ENCODE data around the gene COG1. TPM values are rescaled to one million over a fixed set of nuclear protein-coding genes. Genes with fewer than 3 reads are reported as not detected.
A peak's percentile ranks its signal among the peaks of the same experiment; 100 is the strongest.

The COG1 gene
- total RNA-seq, 1 experiment from 2014 or later = 26.5 TPM

GRCh38 chr17:73247726-73248125, 54.9 kb downstream of the COG1 start:
- Histone ChIP-seq H2BK120ac (ENCODE audit: low read depth, low read length, poor library complexity, severe bottlenecking) (no peak overlapping the region), H3K27ac (ENCODE audit: insufficient read length, low read depth, low read length) (no peak overlapping the region)

More at GRCh38 chr17:73247726-73248125, 54.9 kb downstream of the COG1 start:
- Histone ChIP-seq H3K9ac (ENCODE audit: extremely low read depth, insufficient read length, low read length) (no peak overlapping the region), H4K5ac (ENCODE audit: insufficient read length, low read depth, low read length) (no peak overlapping the region), H3K9me3 (ENCODE audit: control insufficient read depth, low read depth, low read length) (no peaks in the 10 kb centered on the region), H4K91ac (ENCODE audit: insufficient read length, low read depth, low read length) (no peak overlapping the region), H2AFZ (ENCODE audit: low read length) (no peak overlapping the region), H3K4me2 (ENCODE audit: insufficient read depth, insufficient read length, low read length) (no peak overlapping the region), H3K18ac (ENCODE audit: insufficient read length, low read depth, low read length) (no peak overlapping the region), H3T11ph (ENCODE audit: low read length) (no peak overlapping the region), H2BK15ac (ENCODE audit: low read depth, low read length) (no peak overlapping the region), H2BK20ac (ENCODE audit: low read depth, low read length, poor library complexity, severe bottlenecking) (no peak overlapping the region), H3K4me1 (ENCODE audit: insufficient read depth, low read length) (no peaks in the 10 kb centered on the region), H3K23me2 (ENCODE audit: insufficient read length, low read depth, low read length, poor library complexity, severe bottlenecking) (no peaks in the 10 kb centered on the region), H4K20me1 (ENCODE audit: control insufficient read depth, insufficient read depth, insufficient read length) (no peaks in the 10 kb centered on the region), H3K23ac (ENCODE audit: insufficient read length, low read depth, low read length) (no peak overlapping the region), H3K79me1 (ENCODE audit: insufficient read depth, low read depth, low read length, poor library complexity, severe bottlenecking) (no peaks in the 10 kb centered on the region), H2BK5ac (ENCODE audit: insufficient read length, low read length) (no peak overlapping the region), H2AK5ac (ENCODE audit: insufficient read length, low read length) (no peak overlapping the region), H3K56ac (ENCODE audit: insufficient read length, low read depth, low read length) (no peak overlapping the region), H3K14ac (ENCODE audit: insufficient read depth, low read length) (no peak overlapping the region), H3K4ac (ENCODE audit: low read depth, low read length) (no peak overlapping the region), H2BK12ac (ENCODE audit: insufficient read length, low read depth, low read length) (no peak overlapping the region), H4K8ac (replicated peaks; ENCODE audit: insufficient read length, low read depth, low read length) (no peak overlapping the region), H3K79me2 (ENCODE audit: insufficient read depth, low read length) (no peaks in the 10 kb centered on the region), H3K27me3 (ENCODE audit: insufficient read depth, low read length) (no peaks in the 10 kb centered on the region)
- TF ChIP-seq CTCF (conservative IDR thresholded peaks at IDR 0.05) = no peak; the same call in 2 of the 3 replicates
- H3K27me3 Mint-ChIP-seq (ENCODE audit: low read depth) = peaks cover 8% of the 10 kb centered on the region
- no peaks in the 10 kb centered on the region for H3K9me3 Mint-ChIP-seq
- H3K4me3 Mint-ChIP-seq = no peak overlapping the region
- 0 out of 7 replicates have a peak overlapping the region, but pooled peaks of 1 of the 3 experiments have one; percentile 30 for H3K27ac Mint-ChIP-seq
- no peak for DNase-seq
- WGBS (ENCODE audit: extremely low coverage, insufficient read length, low lambda C conversion rate) = no CpG with 5 or more reads among the region's 2 CpGs
- H3K36me3 Mint-ChIP-seq (ENCODE audit: insufficient read depth in 1 of 3, low read depth in 3 of 3) = peaks cover 0 to 29% (median 21%) of the 10 kb centered on the region in 3 experiments; a peak in 6 of 7 replicates
- H3K4me1 Mint-ChIP-seq = peaks cover 8 to 15% of the 10 kb centered on the region in 2 experiments; a peak in 3 of 4 replicates
